Prostate gland (tissue), 2 donors: Measurements from ENCODE around the gene MYRF. TPM values are rescaled to one million over a fixed set of nuclear protein-coding genes. Genes with fewer than 3 reads are reported as not detected.

ENCODE experiments used
- DNase-seq: peaks from one replicate; pipeline ENCODE4 v3.0.0-alpha.2; 2019; ENCODE audit warnings: low spot score
- H3K27ac ChIP-seq, 2 donors: fragments of 200-600 bp; sonication (generic); 2 replicates each; pipeline ENCODE4 v1.5.1; 2017 to 2019
- H3K27me3 ChIP-seq: fragments of 200-600 bp; sonication (generic); replicated peaks from 2 replicates; pipeline ENCODE4 v1.5.1; 2019; ENCODE audit not compliant: insufficient read depth
- H3K36me3 ChIP-seq, 2 donors: fragments of 200-600 bp; sonication (generic); 1 replicate in 1 of 2; 2 replicates in 1 of 2; pipeline versions ENCODE4 v1.5.1 to v1.8.1; 2017 to 2019
- H3K4me1 ChIP-seq: fragments of 200-600 bp; sonication (generic); replicated peaks from 2 replicates; pipeline ENCODE4 v1.5.1; 2019
- H3K4me3 ChIP-seq, 2 donors: fragments of 200-600 bp; sonication (generic); 2 replicates each; pipeline ENCODE4 v1.5.1; 2017 to 2019
- H3K9me3 ChIP-seq: fragments of 200-600 bp; sonication (generic); 2 replicates; pipeline ENCODE4 v1.5.1; 2017
- CTCF ChIP-seq, 4 experiments: fragments of 200-600 bp in 2 of 4; fragments of 450-650 bp in 2 of 4; sonication (generic) in 2 of 4; IDR thresholded peaks; 1 replicate in 3 of 4; 2 replicates in 1 of 4; pipeline ENCODE4 v1.5.1; 2016 to 2019; ENCODE audit warnings: antibody characterized with exemption in 4 of 4, mild to moderate bottlenecking in 2 of 4, moderate library complexity in 2 of 4
- POLR2A ChIP-seq: fragments of 450-650 bp; IDR thresholded peaks from one replicate; pipeline ENCODE4 v1.6.1; 2016; ENCODE audit warnings: antibody characterized with exemption, mild to moderate bottlenecking
- POLR2AphosphoS5 ChIP-seq: sonication (generic); formaldehyde crosslinking; IDR thresholded peaks from one replicate; pipeline ENCODE4 v1.6.1; 2017; ENCODE audit warnings: antibody characterized with exemption
- whole genome bisulfite sequencing: methylation state at CpG from one replicate; pipeline ENCODE4 v1.1.5; 2018; 5-methylcytosine and 5-hydroxymethylcytosine counted together
- intact Hi-C: fragments of 100-400 bp; cut with DNase I; formaldehyde crosslinking; loops from one replicate; pipeline ENCODE4 v1.14.2; 2022
- total RNA-seq, 2 donors: library from RNA; depleted of rRNA; stranded (reverse); fragments of >200 nt; gene quantifications; one replicate each; pipeline ENCODE4 v1.1.0, GENCODE V29; 2016

MYRF gene
- total RNA-seq, 2 donors from 2014 or later = 0.77 to 3.4 TPM

DNA sequence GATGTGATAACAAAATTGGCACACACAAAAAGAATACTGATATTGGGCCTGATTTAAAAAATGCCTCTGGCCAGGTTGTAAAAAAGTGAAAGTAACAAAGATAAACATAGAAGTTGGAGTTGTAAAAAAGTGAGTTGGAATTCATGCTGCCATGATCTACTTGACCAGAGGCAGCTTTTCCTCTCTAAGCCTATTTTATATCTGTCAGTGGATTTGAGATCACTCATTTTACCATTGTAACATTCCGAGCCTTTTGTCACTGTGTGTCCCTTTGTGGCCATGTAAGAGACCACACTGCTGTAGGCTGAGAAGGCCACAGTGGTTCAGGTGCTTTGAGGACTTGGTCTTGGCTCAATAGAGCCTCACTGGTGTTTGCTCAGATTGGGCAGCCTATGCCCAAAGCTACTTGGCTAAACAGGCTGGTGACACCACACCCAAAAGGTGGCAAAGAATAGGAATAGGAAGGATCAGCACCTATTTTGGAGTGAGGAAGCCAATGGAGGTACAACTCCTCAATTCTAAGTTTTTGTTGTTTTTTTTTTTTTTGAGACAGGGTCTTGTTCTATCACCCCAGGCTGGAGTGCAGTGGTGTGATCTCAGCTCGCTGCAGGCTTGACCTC lies 47.3 kb downstream of the MYRF start:
- 87% methylated on average over 2 of the region's 2 CpGs for WGBS
- Histone ChIP-seq H3K27me3 (no peaks in the 10 kb centered on the region), H3K4me3 (no peak overlapping the region), H3K4me1 (no peaks in the 10 kb centered on the region), H3K9me3 (no peaks in the 10 kb centered on the region), H3K27ac (no peak overlapping the region), H3K36me3 (no peaks in the 10 kb centered on the region)
- intact Hi-C loops = loop anchor here (5.0 kb wide), 1 partner anchor 308 kb away; no protein-coding TSS in a partner anchor
- no peak for DNase-seq
- no peak for TF ChIP-seq POLR2A
- TF ChIP-seq POLR2AphosphoS5 = no peak
- TF ChIP-seq CTCF (IDR thresholded peaks at IDR 0.05) = no peak

- WGBS = 94% methylated on average over 3 of the region's 3 CpGs
- Histone ChIP-seq H3K27ac (no peak overlapping the region), H3K4me3 (no peak overlapping the region), H3K36me3 (no peaks in the 10 kb centered on the region), H3K4me1 (no peaks in the 10 kb centered on the region), H3K9me3 (no peaks in the 10 kb centered on the region), H3K27me3 (no peaks in the 10 kb centered on the region)
- no peak for TF ChIP-seq POLR2AphosphoS5
- TF ChIP-seq POLR2A = no peak
- TF ChIP-seq CTCF (IDR thresholded peaks at IDR 0.05) = no peak
- no peak for DNase-seq
- intact Hi-C loops = no loop called here
Observed at GRCh38 chr11:61800331-61801281, 48.2 kb downstream of the MYRF start.

DNA sequence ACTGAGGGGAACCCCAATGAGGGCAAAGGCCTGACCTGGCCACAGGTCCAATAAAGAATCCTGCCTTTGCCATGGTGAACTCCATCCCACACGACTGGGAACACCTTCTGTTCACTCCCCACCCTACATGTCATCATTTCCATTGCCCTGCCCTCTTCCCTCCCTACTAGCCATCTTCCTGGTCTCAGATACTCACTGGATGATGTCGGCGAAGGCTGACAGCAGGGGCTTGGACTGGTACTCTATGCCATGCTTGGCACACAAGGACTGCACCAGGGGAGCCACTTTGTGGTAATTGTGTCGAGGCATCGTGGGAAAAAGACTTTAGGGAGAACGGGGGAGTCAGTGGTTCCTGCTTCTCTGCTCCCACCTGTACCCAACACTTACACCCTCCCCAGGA lies 50.2 kb downstream of the MYRF start:
- WGBS = 88% methylated on average over 6 of the region's 6 CpGs
- Histone ChIP-seq H3K36me3 (no peaks in the 10 kb centered on the region), H3K27ac (no peak overlapping the region), H3K27me3 (no peaks in the 10 kb centered on the region), H3K4me3 (no peak overlapping the region), H3K4me1 (no peaks in the 10 kb centered on the region), H3K9me3 (no peaks in the 10 kb centered on the region)
- DNase-seq = no peak
- intact Hi-C loops = no loop called here
- TF ChIP-seq POLR2A (no peak), CTCF (IDR thresholded peaks at IDR 0.05) (no peak), POLR2AphosphoS5 (no peak)

GRCh38 chr11:61803889-61804647 lies 51.6 kb downstream of the MYRF start:
- H3K4me3 ChIP-seq = no peak overlapping the region
- DNase-seq = no peak
- H3K36me3 ChIP-seq = no peaks in the 10 kb centered on the region
- WGBS = 79% methylated on average over 3 of the region's 3 CpGs
- intact Hi-C loops = no loop called here
- H3K27ac ChIP-seq = no peak overlapping the region
- no peaks in the 10 kb centered on the region for H3K9me3 ChIP-seq
- no peaks in the 10 kb centered on the region for H3K27me3 ChIP-seq
- no peaks in the 10 kb centered on the region for H3K4me1 ChIP-seq
- TF ChIP-seq POLR2AphosphoS5 = no peak
- no peak for TF ChIP-seq CTCF (IDR thresholded peaks at IDR 0.05)
- TF ChIP-seq POLR2A = no peak
